HepG2 (cell line): ENCODE measurements around the gene AMER3. TPM values are rescaled to one million over a fixed set of nuclear protein-coding genes. Genes with fewer than 3 reads are reported as not detected.
A peak's percentile ranks its signal among the peaks of the same experiment; 100 is the strongest.

Experiments used
- CCAR2 ChIP-seq: fragments of 200-400 bp; formaldehyde crosslinking; optimal IDR thresholded peaks from 2 replicates; pipeline ENCODE3; 2018; ENCODE audit warnings: low read depth, mild to moderate bottlenecking, low read length, moderate library complexity
- HIVEP1 ChIP-seq: sonication (generic); formaldehyde crosslinking; IDR thresholded peaks from 2 replicates; pipeline ENCODE4 v1.4.0; 2020; ENCODE audit warnings: mild to moderate bottlenecking, missing genetic modification reagents
- HOXA3 ChIP-seq: sonication (generic); formaldehyde crosslinking; IDR thresholded peaks from 2 replicates; pipeline ENCODE4 v1.5.0; 2020; ENCODE audit warnings: missing genetic modification reagents
- MEIS2 ChIP-seq: sonication (generic); formaldehyde crosslinking; IDR thresholded peaks from 2 replicates; pipeline ENCODE4 v1.9.0; 2021; ENCODE audit warnings: mild to moderate bottlenecking, missing genetic modification reagents
- NFKB2 ChIP-seq: sonication (generic); formaldehyde crosslinking; IDR thresholded peaks from 2 replicates; pipeline ENCODE4 v1.4.0; 2020; ENCODE audit warnings: missing genetic modification reagents, borderline replicate concordance
- REL ChIP-seq: sonication (generic); formaldehyde crosslinking; conservative IDR thresholded peaks from 2 replicates; pipeline ENCODE4 v1.8.0; 2022; ENCODE audit warnings: mild to moderate bottlenecking, missing genetic modification reagents, moderate library complexity
- SP2 ChIP-seq: sonication (generic); formaldehyde crosslinking; IDR thresholded peaks from 2 replicates; pipeline ENCODE4 v1.5.1; 2020; ENCODE audit warnings: mild to moderate bottlenecking, missing genetic modification reagents
- ZNF251 ChIP-seq: sonication (generic); formaldehyde crosslinking; IDR thresholded peaks from 2 replicates; pipeline ENCODE4 v1.9.0; 2021; ENCODE audit warnings: mild to moderate bottlenecking, missing genetic modification reagents
- ZNF350 ChIP-seq: sonication (generic); formaldehyde crosslinking; IDR thresholded peaks from 2 replicates; pipeline ENCODE4 v1.4.0; 2020; ENCODE audit warnings: mild to moderate bottlenecking, low read depth, missing genetic modification reagents, borderline replicate concordance
- ZNF468 ChIP-seq: sonication (generic); formaldehyde crosslinking; IDR thresholded peaks from 2 replicates; pipeline ENCODE4 v1.8.0; 2022; ENCODE audit warnings: mild to moderate bottlenecking, moderate library complexity, missing genetic modification reagents
- ZNF552 ChIP-seq: sonication (generic); formaldehyde crosslinking; IDR thresholded peaks from 2 replicates; pipeline ENCODE4 v1.9.0; 2022; ENCODE audit warnings: missing genetic modification reagents, mild to moderate bottlenecking, borderline replicate concordance
- ZNF775 ChIP-seq: sonication (generic); formaldehyde crosslinking; IDR thresholded peaks from 2 replicates; pipeline ENCODE4 v1.4.0; 2020; ENCODE audit warnings: missing genetic modification reagents, mild to moderate bottlenecking, moderate library complexity, borderline replicate concordance
- polyA plus RNA-seq, 8 experiments: library from polyadenylated mRNA; depleted of rRNA in 3 of 8; stranded (reverse) in 7 of 8; unstranded in 1 of 8; fragments of >200 nt; fragmentation: Illumina TruSeq in 4 of 8; extraction: Trizol in 4 of 8; gene quantifications; 2 replicates each; pipeline versions ENCODE4 v1.2.1 to v1.2.3, GENCODE V29; 2011 to 2016; ENCODE audit warnings: low read depth in 4 of 8, missing spikeins in 1 of 8, mixed read lengths in 1 of 8; ENCODE audit not compliant: insufficient read depth in 1 of 8
- total RNA-seq, 5 experiments: library from RNA; depleted of rRNA; stranded (reverse); fragments of >200 nt; fragmentation: Illumina TruSeq; extraction: Trizol; gene quantifications; 2 replicates each; pipeline ENCODE4 v1.2.3, GENCODE V29; 2016; ENCODE audit warnings: low read depth in 1 of 5
- TF ChIP-seq, protein P1 (sequence below): sonication (generic); formaldehyde crosslinking; IDR thresholded peaks from 2 replicates; pipeline ENCODE4 v1.8.0; 2022; ENCODE audit warnings: missing genetic modification reagents, mild to moderate bottlenecking, borderline replicate concordance
- TF ChIP-seq, protein P2 (sequence below): sonication (generic); formaldehyde crosslinking; IDR thresholded peaks from 2 replicates; pipeline ENCODE4 v1.4.0; 2020; ENCODE audit warnings: missing genetic modification reagents; ENCODE audit errors: not compliant biosample characterization
- TF ChIP-seq, protein P3 (sequence below): sonication (generic); formaldehyde crosslinking; IDR thresholded peaks from 2 replicates; pipeline ENCODE4 v1.5.1; 2020; ENCODE audit warnings: mild to moderate bottlenecking, missing genetic modification reagents, moderate library complexity
- TF ChIP-seq, protein P4 (sequence below): sonication (generic); formaldehyde crosslinking; IDR thresholded peaks from 2 replicates; pipeline ENCODE4 v1.9.0; 2022; ENCODE audit warnings: low read depth, missing genetic modification reagents
- TF ChIP-seq, protein P5 (sequence below): sonication (generic); formaldehyde crosslinking; IDR thresholded peaks from 2 replicates; pipeline ENCODE4 v1.8.1; 2023; ENCODE audit warnings: mild to moderate bottlenecking, inconsistent platforms, moderate library complexity, missing genetic modification reagents, borderline replicate concordance

Gene AMER3
- total and polyA plus RNA-seq, 2 of the 13 experiments (the other 11 are each of a cell fraction or from before 2014, with no cell fraction given) = not detected

DNA sequence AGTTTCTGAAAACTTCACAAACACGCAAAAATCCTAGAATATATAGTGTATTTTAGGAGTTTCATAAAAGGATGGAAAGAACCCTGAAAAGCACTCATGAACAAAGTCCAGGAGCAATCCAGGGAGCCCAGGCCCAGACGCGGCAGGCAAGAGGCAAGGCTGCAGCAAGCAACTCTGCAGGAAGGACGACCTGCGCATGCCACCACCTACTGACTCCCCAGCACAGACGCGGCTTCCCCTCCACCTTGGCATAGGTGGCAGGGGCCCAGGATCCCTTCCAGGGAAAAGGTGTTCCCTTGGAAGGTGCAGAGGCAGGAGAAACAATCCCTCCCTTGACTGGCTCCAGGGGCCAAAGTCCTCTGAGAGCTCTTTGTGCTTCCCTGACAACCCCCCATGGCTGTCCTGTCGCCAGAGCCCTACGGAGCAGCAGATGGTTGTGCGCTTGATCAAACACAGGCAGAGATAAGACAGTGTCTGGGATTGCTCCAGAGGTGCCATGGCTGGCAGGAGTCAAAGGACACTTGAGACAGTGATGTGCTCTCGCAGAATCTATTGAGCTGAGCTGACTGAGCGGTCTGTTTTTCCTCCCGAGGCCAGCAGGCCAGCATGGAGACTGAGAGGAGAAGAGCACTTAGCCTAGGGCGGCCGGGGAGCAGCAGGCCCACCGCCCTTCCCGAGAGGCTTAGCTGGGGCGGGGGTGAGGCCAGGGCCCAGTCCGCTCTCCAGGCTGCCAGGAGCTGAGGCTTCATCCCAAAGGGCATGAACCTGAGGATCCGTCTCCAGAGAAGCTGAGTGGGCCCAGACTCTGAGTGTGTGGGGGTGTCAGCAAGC is 10.8 kb upstream of the AMER3 start (continued):
- TF ChIP-seq, protein P1, sequence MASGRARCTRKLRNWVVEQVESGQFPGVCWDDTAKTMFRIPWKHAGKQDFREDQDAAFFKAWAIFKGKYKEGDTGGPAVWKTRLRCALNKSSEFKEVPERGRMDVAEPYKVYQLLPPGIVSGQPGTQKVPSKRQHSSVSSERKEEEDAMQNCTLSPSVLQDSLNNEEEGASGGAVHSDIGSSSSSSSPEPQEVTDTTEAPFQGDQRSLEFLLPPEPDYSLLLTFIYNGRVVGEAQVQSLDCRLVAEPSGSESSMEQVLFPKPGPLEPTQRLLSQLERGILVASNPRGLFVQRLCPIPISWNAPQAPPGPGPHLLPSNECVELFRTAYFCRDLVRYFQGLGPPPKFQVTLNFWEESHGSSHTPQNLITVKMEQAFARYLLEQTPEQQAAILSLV (CRISPR knock-in tag) = 0 out of 2 replicates have a peak, but pooled peaks have one; percentile 32
- TF ChIP-seq, protein P2, sequence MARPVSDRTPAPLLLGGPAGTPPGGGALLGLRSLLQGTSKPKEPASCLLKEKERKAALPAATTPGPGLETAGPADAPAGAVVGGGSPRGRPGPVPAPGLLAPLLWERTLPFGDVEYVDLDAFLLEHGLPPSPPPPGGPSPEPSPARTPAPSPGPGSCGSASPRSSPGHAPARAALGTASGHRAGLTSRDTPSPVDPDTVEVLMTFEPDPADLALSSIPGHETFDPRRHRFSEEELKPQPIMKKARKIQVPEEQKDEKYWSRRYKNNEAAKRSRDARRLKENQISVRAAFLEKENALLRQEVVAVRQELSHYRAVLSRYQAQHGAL (CRISPR knock-in tag) = no peak
- TF ChIP-seq ZNF552 = no peak
- TF ChIP-seq, protein P3, sequence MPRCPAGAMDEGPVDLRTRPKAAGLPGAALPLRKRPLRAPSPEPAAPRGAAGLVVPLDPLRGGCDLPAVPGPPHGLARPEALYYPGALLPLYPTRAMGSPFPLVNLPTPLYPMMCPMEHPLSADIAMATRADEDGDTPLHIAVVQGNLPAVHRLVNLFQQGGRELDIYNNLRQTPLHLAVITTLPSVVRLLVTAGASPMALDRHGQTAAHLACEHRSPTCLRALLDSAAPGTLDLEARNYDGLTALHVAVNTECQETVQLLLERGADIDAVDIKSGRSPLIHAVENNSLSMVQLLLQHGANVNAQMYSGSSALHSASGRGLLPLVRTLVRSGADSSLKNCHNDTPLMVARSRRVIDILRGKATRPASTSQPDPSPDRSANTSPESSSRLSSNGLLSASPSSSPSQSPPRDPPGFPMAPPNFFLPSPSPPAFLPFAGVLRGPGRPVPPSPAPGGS = 0 out of 2 replicates have a peak, but pooled peaks have one; percentile 62
- peak; percentile 30; the same call in 1 of the 2 replicates for TF ChIP-seq MEIS2 (CRISPR knock-in tag)
- TF ChIP-seq HIVEP1 (CRISPR knock-in tag) = peak; percentile 65; the same call in 1 of the 2 replicates
- TF ChIP-seq, protein P4, sequence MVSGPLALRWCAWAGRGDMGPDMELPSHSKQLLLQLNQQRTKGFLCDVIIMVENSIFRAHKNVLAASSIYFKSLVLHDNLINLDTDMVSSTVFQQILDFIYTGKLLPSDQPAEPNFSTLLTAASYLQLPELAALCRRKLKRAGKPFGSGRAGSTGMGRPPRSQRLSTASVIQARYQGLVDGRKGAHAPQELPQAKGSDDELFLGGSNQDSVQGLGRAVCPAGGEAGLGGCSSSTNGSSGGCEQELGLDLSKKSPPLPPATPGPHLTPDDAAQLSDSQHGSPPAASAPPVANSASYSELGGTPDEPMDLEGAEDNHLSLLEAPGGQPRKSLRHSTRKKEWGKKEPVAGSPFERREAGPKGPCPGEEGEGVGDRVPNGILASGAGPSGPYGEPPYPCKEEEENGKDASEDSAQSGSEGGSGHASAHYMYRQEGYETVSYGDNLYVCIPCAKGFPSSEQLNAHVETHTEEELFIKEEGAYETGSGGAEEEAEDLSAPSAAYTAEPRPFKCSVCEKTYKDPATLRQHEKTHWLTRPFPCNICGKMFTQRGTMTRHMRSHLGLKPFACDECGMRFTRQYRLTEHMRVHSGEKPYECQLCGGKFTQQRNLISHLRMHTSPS = peak; percentile 57; the same call in 1 of the 2 replicates
- no peak for TF ChIP-seq NFKB2 (CRISPR knock-in tag)
- TF ChIP-seq ZNF775 (CRISPR knock-in tag) = no peak
- TF ChIP-seq ZNF468 (CRISPR knock-in tag) = no peak
- no peak; the same call in 1 of the 2 replicates for TF ChIP-seq ZNF350 (CRISPR knock-in tag)
- TF ChIP-seq SP2 (CRISPR knock-in tag) = no peak
- TF ChIP-seq HOXA3 (CRISPR knock-in tag) = peak; percentile 77
- no peak for TF ChIP-seq ZNF251 (CRISPR knock-in tag)
- no peak for TF ChIP-seq REL (CRISPR knock-in tag)
- TF ChIP-seq, protein P5, sequence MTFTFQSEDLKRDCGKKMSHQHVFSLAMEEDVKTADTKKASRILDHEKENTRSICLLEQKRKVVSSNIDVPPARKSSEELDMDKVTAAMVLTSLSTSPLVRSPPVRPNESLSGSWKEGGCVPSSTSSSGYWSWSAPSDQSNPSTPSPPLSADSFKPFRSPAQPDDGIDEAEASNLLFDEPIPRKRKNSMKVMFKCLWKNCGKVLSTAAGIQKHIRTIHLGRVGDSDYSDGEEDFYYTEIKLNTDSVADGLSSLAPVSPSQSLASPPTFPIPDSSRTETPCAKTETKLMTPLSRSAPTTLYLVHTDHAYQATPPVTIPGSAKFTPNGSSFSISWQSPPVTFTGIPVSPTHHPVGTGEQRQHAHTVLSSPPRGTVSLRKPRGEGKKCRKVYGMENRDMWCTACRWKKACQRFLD (CRISPR knock-in tag) = 0 out of 2 replicates have a peak, but pooled peaks have one; percentile 70
- TF ChIP-seq CCAR2 = peak; percentile 19
